ENCODE results near the gene ENTHD1. TPM values are rescaled to one million over a fixed set of nuclear protein-coding genes. Genes with fewer than 3 reads are reported as not detected.

The ENTHD1 gene
- total and polyA plus RNA-seq, 2 of the 8 experiments (the other 6 are each of a cell fraction or from before 2014, with no cell fraction given), result not detected

DNA sequence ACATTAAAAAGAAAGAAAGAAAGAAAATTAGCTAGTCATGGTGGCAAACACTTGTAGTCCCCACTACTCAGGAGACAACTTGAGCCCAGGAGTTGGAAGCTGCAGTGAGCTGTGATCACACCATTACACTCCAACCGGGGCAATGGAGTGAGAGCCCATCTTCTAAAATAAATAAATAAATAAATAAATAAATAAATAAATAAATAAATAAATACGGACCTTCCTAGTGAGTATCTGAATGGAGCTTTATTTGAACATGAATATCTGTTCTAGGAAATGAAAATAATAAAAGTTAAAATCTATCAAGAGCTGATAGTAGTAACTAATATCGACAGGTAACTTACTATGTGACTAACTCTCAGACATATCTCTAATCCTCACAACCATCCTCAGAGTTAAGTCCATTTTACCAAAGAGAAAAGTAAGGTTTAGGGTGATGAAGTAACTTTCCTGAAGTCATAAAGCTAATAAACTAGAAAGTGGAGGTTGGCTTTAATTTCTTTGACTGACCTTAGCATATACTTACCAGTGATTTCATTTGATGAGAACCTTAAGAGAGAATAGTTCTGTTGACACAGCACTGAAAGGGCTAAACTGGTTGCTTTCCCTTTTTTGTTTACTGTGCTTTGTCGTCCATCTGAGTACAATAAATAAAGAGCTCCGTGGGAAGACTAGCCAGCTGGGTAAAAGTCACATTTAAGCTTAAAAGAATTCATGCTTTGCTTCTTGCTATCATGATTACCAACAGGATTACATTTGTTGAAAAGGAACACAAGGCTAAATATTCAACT is 22.4 kb downstream of the ENTHD1 start:
- Histone ChIP-seq H3K4me2 (ENCODE audit: insufficient read depth in 1 of 2, low read depth in 2 of 2, low read length in 2 of 2) (no peak overlapping the region), H3K27me3 (replicated peaks in 1 of 4; ENCODE audit: control insufficient read depth in 3 of 4, extremely low read depth in 1 of 4, insufficient read depth in 3 of 4, low read length in 3 of 4) (no peaks in the 10 kb centered on the region), H3K9ac (replicated peaks in 1 of 4; ENCODE audit: extremely low read depth in 1 of 4, low read depth in 3 of 4, low read length in 3 of 4) (no peak overlapping the region), H2BK120ac (replicated peaks; ENCODE audit: low read depth, low read length) (no peak overlapping the region), H3K79me2 (ENCODE audit: control insufficient read depth in 1 of 2, insufficient read depth in 2 of 2, low read length in 2 of 2) (no peaks in the 10 kb centered on the region), H3K9me3 (ENCODE audit: insufficient read depth in 2 of 2, low read depth in 1 of 2, low read length in 1 of 2) (no peaks in the 10 kb centered on the region), H2BK5ac (ENCODE audit: low read depth, low read length) (no peak overlapping the region), H3K4me1 (replicated peaks in 1 of 4; ENCODE audit: control insufficient read depth in 3 of 4, insufficient read depth in 4 of 4, low read length in 3 of 4) (no peaks in the 10 kb centered on the region), H3K79me1 (ENCODE audit: low read depth, low read length) (no peaks in the 10 kb centered on the region), H2BK20ac (ENCODE audit: low read length) (no peak overlapping the region), H2AFZ (ENCODE audit: low read length) (no peak overlapping the region; the same call in 1 of the 2 replicates), H3K23me2 (ENCODE audit: low read depth, low read length) (no peaks in the 10 kb centered on the region), H4K20me1 (replicated peaks in 1 of 2; ENCODE audit: control insufficient read depth in 1 of 2, insufficient read depth in 2 of 2, low read length in 2 of 2) (no peaks in the 10 kb centered on the region), H2AK5ac (ENCODE audit: low read depth, low read length) (no peak overlapping the region), H3K14ac (ENCODE audit: insufficient read length) (no peak overlapping the region), H2BK12ac (ENCODE audit: low read depth, low read length) (no peak overlapping the region), H4K5ac (ENCODE audit: insufficient read length, low read depth, low read length) (no peak overlapping the region), H3K23ac (ENCODE audit: insufficient read length) (no peak overlapping the region), H3K27ac (ENCODE audit: low read depth, low read length) (no peak overlapping the region), H3K18ac (ENCODE audit: extremely low read depth, low read length) (no peak overlapping the region), H3K36me3 (ENCODE audit: control insufficient read depth in 2 of 4, insufficient read depth in 4 of 4, low read length in 3 of 4) (no peaks in the 10 kb centered on the region), H4K91ac (replicated peaks; ENCODE audit: insufficient read length, low read length) (no peak overlapping the region), H2BK15ac (ENCODE audit: low read length) (no peak overlapping the region), H3K4me3 (ENCODE audit: extremely low read depth in 1 of 4, insufficient read depth in 2 of 4, low read depth in 3 of 4, low read length in 4 of 4) (no peak overlapping the region), H3K56ac (replicated peaks; ENCODE audit: insufficient read length, low read depth, low read length) (no peak overlapping the region), H3K4ac (replicated peaks; ENCODE audit: insufficient read length, low read depth, low read length) (no peak overlapping the region), H4K8ac (ENCODE audit: extremely low read depth, insufficient read depth, low read length) (no peak overlapping the region)
- ChIA-PET CTCF (ENCODE audit: partially characterized antibody) (interaction anchor here (0.6 to 1.3 kb wide), 5 partner anchors 102 to 166 kb away, joined by 3 to 4 read pairs (median 3); no protein-coding TSS in a partner anchor), POLR2A (ENCODE audit: partially characterized antibody) (no interaction called here)
- WGBS, 2 experiments (ENCODE audit: extremely low coverage in 1 of 2, insufficient coverage in 1 of 2, insufficient read length in 1 of 2, insufficient replicate concordance in 2 of 2, low coverage in 1 of 2, low lambda C conversion rate in 2 of 2, missing lambda C conversion rate in 1 of 2), result 86% methylated on average over 5 of the region's 5 CpGs; no CpG with 5 or more reads in 1 of the 2 experiments
- FAIRE-seq (no peak), DNase-seq (ENCODE audit: low read depth in 1 of 2, low spot score in 2 of 2) (no peak)
- TF ChIP-seq EP300 (IDR thresholded peaks at IDR 0.05; ENCODE audit: borderline replicate concordance in 1 of 2, low read depth in 2 of 2, low read length in 2 of 2), result no peak
- no peak for TF ChIP-seq SP1 (IDR thresholded peaks at IDR 0.05; ENCODE audit: low read depth, low read length)
- TF ChIP-seq FOSL1 (IDR thresholded peaks at IDR 0.05; ENCODE audit: insufficient read depth, low read depth, low read length), result no peak
- TF ChIP-seq SUZ12 (IDR thresholded peaks at IDR 0.05; ENCODE audit: low read length), result no peak
- no peak for TF ChIP-seq TEAD4 (IDR thresholded peaks at IDR 0.05; ENCODE audit: low read depth, low read length)
- TF ChIP-seq SP2 (IDR thresholded peaks at IDR 0.05; ENCODE audit: low read length), result no peak
- no peak for TF ChIP-seq YY1 (IDR thresholded peaks at IDR 0.05; ENCODE audit: low read depth, low read length)
- TF ChIP-seq RAD21 (IDR thresholded peaks at IDR 0.05 in 1 of 2, conservative IDR thresholded peaks at IDR 0.05 in 1 of 2; ENCODE audit: low read depth in 2 of 2, low read length in 2 of 2), result no peak
- TF ChIP-seq BRCA1 (IDR thresholded peaks at IDR 0.05; ENCODE audit: low read depth, low read length), result no peak
- TF ChIP-seq KDM5A (IDR thresholded peaks at IDR 0.05; ENCODE audit: low read length), result no peak
- TF ChIP-seq CREB1 (IDR thresholded peaks at IDR 0.05), result no peak
- TF ChIP-seq CBX5 (IDR thresholded peaks at IDR 0.05; ENCODE audit: low read depth, low read length), result no peak
- TF ChIP-seq BACH1 (IDR thresholded peaks at IDR 0.05; ENCODE audit: low read length), result no peak

Measured in H1 (cell line).